Neural progenitor cell (in vitro differentiated cells): ENCODE data around the gene F5. TPM values are rescaled to one million over a fixed set of nuclear protein-coding genes. Genes with fewer than 3 reads are reported as not detected.

Experiments used
- DNase-seq: peaks from one replicate; pipeline ENCODE4 v3.0.0-alpha.2; 2016; ENCODE audit warnings: low spot score
- H2AFZ ChIP-seq: fragments of 200-600 bp; sonication (generic); replicated peaks from 2 replicates; pipeline ENCODE4 v1.6.1; 2016; ENCODE audit warnings: antibody characterized with exemption
- H3F3A ChIP-seq: fragments of 200-600 bp; sonication (generic); 2 replicates; pipeline ENCODE4 v1.6.1; 2016; ENCODE audit warnings: antibody characterized with exemption, low read depth
- H3K27ac ChIP-seq: fragments of 200-600 bp; sonication (generic); 2 replicates; pipeline ENCODE4 v1.5.1; 2016; ENCODE audit warnings: mild to moderate bottlenecking
- H3K27me3 ChIP-seq: fragments of 200-600 bp; sonication (generic); 2 replicates; pipeline ENCODE4 v1.6.1; 2016; ENCODE audit warnings: mild to moderate bottlenecking, moderate library complexity
- H3K36me3 ChIP-seq: fragments of 200-600 bp; sonication (generic); 2 replicates; pipeline ENCODE4 v1.5.1; 2016
- H3K4me1 ChIP-seq: fragments of 200-600 bp; sonication (generic); 2 replicates; pipeline ENCODE4 v1.6.1; 2016; ENCODE audit warnings: mixed run types
- H3K4me2 ChIP-seq: fragments of 200-600 bp; sonication (generic); 2 replicates; pipeline ENCODE4 v1.6.1; 2016
- H3K4me3 ChIP-seq: fragments of 200-600 bp; sonication (generic); 2 replicates; pipeline ENCODE4 v1.5.1; 2016
- H3K79me2 ChIP-seq: fragments of 200-600 bp; sonication (generic); 2 replicates; pipeline ENCODE4 v1.6.1; 2016; ENCODE audit warnings: low read depth
- H3K9ac ChIP-seq: fragments of 200-600 bp; sonication (generic); 2 replicates; pipeline ENCODE4 v1.6.1; 2016
- H3K9me3 ChIP-seq: fragments of 200-600 bp; sonication (generic); 2 replicates; pipeline ENCODE4 v1.5.1; 2016; ENCODE audit warnings: low read depth
- H4K20me1 ChIP-seq: fragments of 200-600 bp; sonication (generic); 2 replicates; pipeline ENCODE4 v1.6.1; 2016; ENCODE audit warnings: low read depth
- H3K27ac Mint-ChIP-seq: 3 replicates; pipeline ENCODE4 v1.8.0; 2021; ENCODE audit warnings: mixed read lengths
- H3K27me3 Mint-ChIP-seq: 2 replicates; pipeline ENCODE4 v1.8.0; 2022; ENCODE audit warnings: low read depth, mild to moderate bottlenecking, inconsistent platforms, moderate library complexity, mixed read lengths; ENCODE audit not compliant: insufficient read depth
- H3K36me3 Mint-ChIP-seq: 3 replicates; pipeline ENCODE4 v1.8.0; 2021; ENCODE audit warnings: mixed read lengths
- H3K4me1 Mint-ChIP-seq: 3 replicates; pipeline ENCODE4 v1.8.0; 2021; ENCODE audit warnings: mixed read lengths
- H3K4me3 Mint-ChIP-seq: 3 replicates; pipeline ENCODE4 v1.8.0; 2021; ENCODE audit warnings: mild to moderate bottlenecking, moderate library complexity, mixed read lengths
- H3K9me3 Mint-ChIP-seq: 3 replicates; pipeline ENCODE4 v1.8.0; 2020; ENCODE audit warnings: mixed read lengths
- EZH2 ChIP-seq: fragments of 200-600 bp; sonication (generic); IDR thresholded peaks from 2 replicates; pipeline ENCODE4 v1.6.1; 2017; ENCODE audit warnings: antibody characterized with exemption, mild to moderate bottlenecking, moderate library complexity
- EZH2phosphoT487 ChIP-seq: fragments of 200-600 bp; sonication (generic); IDR thresholded peaks from 2 replicates; pipeline ENCODE4 v1.6.1; 2017; ENCODE audit warnings: antibody characterized with exemption
- total RNA-seq: library from RNA; depleted of rRNA; stranded (reverse); fragments of >200 nt; gene quantifications from 2 replicates; pipeline ENCODE4 v1.2.3, GENCODE V29; 2015; ENCODE audit warnings: low replicate concordance
- TF ChIP-seq, protein P1 (sequence below): fragments of 200-600 bp; sonication (generic); IDR thresholded peaks from 2 replicates; pipeline ENCODE4 v1.5.1; 2017; ENCODE audit warnings: antibody characterized with exemption, mild to moderate bottlenecking

The F5 gene
- total RNA-seq, 1 donor from 2014 or later: not detected

DNA sequence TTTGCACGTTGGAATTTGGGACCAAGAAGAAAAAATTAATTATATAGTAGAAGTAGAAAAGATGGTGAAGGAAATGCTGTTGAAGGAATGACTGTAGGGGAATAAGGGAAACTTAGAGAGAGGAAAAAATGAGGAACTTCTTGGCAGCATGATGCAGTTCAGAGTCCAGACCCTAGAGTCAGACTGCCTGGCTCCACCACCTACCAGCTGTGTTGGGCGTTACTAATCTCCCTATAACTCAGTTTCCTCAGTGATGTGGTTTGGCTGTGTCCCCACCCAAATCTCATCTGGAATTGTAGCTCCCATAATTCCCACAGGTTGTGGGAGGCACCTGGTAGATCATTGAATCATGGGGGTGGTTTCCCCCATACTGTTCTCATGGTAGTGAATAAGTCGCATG lies 45.0 kb upstream of the F5 start:
- no peak for TF ChIP-seq EZH2
- TF ChIP-seq, protein P1, sequence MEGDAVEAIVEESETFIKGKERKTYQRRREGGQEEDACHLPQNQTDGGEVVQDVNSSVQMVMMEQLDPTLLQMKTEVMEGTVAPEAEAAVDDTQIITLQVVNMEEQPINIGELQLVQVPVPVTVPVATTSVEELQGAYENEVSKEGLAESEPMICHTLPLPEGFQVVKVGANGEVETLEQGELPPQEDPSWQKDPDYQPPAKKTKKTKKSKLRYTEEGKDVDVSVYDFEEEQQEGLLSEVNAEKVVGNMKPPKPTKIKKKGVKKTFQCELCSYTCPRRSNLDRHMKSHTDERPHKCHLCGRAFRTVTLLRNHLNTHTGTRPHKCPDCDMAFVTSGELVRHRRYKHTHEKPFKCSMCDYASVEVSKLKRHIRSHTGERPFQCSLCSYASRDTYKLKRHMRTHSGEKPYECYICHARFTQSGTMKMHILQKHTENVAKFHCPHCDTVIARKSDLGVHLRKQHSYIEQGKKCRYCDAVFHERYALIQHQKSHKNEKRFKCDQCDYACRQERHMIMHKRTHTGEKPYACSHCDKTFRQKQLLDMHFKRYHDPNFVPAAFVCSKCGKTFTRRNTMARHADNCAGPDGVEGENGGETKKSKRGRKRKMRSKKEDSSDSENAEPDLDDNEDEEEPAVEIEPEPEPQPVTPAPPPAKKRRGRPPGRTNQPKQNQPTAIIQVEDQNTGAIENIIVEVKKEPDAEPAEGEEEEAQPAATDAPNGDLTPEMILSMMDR: no peak
- no peak for TF ChIP-seq EZH2phosphoT487
- no peak overlapping the region for H3K27ac ChIP-seq
- Mint-ChIP-seq H3K27me3 (peaks cover 3% of the 10 kb centered on the region), H3K36me3 (peaks cover 3% of the 10 kb centered on the region), H3K4me1 (no peaks in the 10 kb centered on the region), H3K9me3 (peaks cover 16% of the 10 kb centered on the region), H3K4me3 (no peak overlapping the region), H3K27ac (no peak overlapping the region)
- H3K27me3 ChIP-seq: no peaks in the 10 kb centered on the region
- H3K9me3 ChIP-seq: peaks cover 3% of the 10 kb centered on the region
- H3K4me1 ChIP-seq: no peaks in the 10 kb centered on the region
- H3K4me2 ChIP-seq: no peak overlapping the region
- no peaks in the 10 kb centered on the region for H3K79me2 ChIP-seq
- no peaks in the 10 kb centered on the region for H4K20me1 ChIP-seq
- H2AFZ ChIP-seq: no peak overlapping the region
- DNase-seq: no peak
- H3K36me3 ChIP-seq: no peaks in the 10 kb centered on the region
- no peak overlapping the region for H3K9ac ChIP-seq
- no peaks in the 10 kb centered on the region for H3F3A ChIP-seq
- no peak overlapping the region for H3K4me3 ChIP-seq

DNA sequence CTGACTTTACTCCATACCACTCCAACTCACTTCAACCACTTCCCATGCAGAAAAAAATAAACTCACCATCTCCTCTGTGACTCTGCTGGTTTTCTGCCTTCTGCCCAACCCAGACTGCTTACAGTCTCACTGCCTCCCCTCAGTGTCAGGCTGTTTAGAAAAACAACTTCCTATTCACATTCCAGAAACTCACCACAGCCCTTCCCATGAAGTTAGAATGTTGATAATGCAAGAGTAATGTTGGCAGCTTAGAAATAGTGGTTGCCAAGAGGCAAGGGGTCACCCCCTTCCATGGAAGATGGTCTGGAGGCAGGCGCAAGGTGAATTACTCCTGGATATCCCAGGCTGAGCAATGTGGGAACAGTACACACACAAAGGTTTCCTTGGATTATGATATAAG lies 43.7 kb upstream of the F5 start, which contains the start of gene SELP:
TSS of gene SELP (minus strand) at position 119 of the 400 bp plus-strand sequence. CDS start at position 69, 50 bp downstream.
- H3F3A ChIP-seq: no peaks in the 10 kb centered on the region
- H3K36me3 Mint-ChIP-seq: peaks cover 3% of the 10 kb centered on the region
- H3K4me1 Mint-ChIP-seq: peaks cover 2% of the 10 kb centered on the region
- TF ChIP-seq EZH2: no peak
- TF ChIP-seq, protein P1: no peak
- TF ChIP-seq EZH2phosphoT487: no peak
- H2AFZ ChIP-seq: no peak within 1 kb of the TSS
- H3K27ac Mint-ChIP-seq: no peak within 1 kb of the TSS
- H3K9ac ChIP-seq: no peak within 1 kb of the TSS
- no peaks in the 10 kb centered on the region for H4K20me1 ChIP-seq
- no peaks in the 10 kb centered on the region for H3K27me3 ChIP-seq
- no peaks in the 10 kb centered on the region for H3K79me2 ChIP-seq
- H3K4me3 Mint-ChIP-seq: no peak within 1 kb of the TSS
- DNase-seq: no peak
- no peaks in the 10 kb centered on the region for H3K36me3 ChIP-seq
- no peak within 1 kb of the TSS for H3K4me3 ChIP-seq
- H3K4me1 ChIP-seq: no peaks in the 10 kb centered on the region
- peaks cover 3% of the 10 kb centered on the region for H3K27me3 Mint-ChIP-seq
- H3K27ac ChIP-seq: no peak within 1 kb of the TSS
- no peak within 1 kb of the TSS for H3K4me2 ChIP-seq
- peaks cover 3% of the 10 kb centered on the region for H3K9me3 ChIP-seq
- H3K9me3 Mint-ChIP-seq: peaks cover 10% of the 10 kb centered on the region

DNA sequence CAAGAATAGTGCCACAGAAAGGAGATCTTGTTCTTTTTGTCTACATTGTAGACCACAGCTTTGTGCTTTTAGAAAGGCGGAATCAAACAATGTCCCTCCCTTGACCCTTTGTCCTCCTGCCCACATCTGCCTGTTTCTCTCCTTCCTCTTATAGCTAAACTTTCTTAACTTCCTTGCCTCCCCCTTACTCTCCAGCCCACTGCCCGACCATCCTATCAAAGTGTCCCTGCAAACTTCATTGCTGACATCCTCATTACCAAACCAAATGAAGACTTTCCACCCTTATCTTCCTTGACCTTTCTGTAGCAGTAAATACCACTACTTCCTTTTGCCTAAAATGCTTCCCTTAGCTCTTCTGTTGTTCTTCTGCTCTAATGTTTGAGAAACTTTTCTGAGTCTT lies 38.6 kb upstream of the F5 start:
- H3K36me3 ChIP-seq: no peaks in the 10 kb centered on the region
- H3K4me3 ChIP-seq: no peak overlapping the region
- H3K4me2 ChIP-seq: no peak overlapping the region
- H3K27me3 ChIP-seq: no peaks in the 10 kb centered on the region
- TF ChIP-seq EZH2 (no peak), EZH2phosphoT487 (no peak)
- TF ChIP-seq, protein P1: no peak
- H4K20me1 ChIP-seq: no peaks in the 10 kb centered on the region
- H2AFZ ChIP-seq: no peak overlapping the region
- Mint-ChIP-seq H3K9me3 (no peaks in the 10 kb centered on the region), H3K27me3 (peaks cover 6% of the 10 kb centered on the region), H3K4me1 (peaks cover 5% of the 10 kb centered on the region), H3K4me3 (no peak overlapping the region), H3K27ac (no peak overlapping the region), H3K36me3 (no peaks in the 10 kb centered on the region)
- H3K9ac ChIP-seq: no peak overlapping the region
- no peaks in the 10 kb centered on the region for H3K4me1 ChIP-seq
- DNase-seq: no peak
- no peaks in the 10 kb centered on the region for H3F3A ChIP-seq
- H3K27ac ChIP-seq: no peak overlapping the region
- H3K79me2 ChIP-seq: no peaks in the 10 kb centered on the region
- H3K9me3 ChIP-seq: no peaks in the 10 kb centered on the region
